ENCODE measurements around the gene MAP2K2.
"Not testable (repeated sequence)": the region's sequence is repeated elsewhere in the genome, so short reads cannot be mapped to it uniquely, and the experiment has no call there.

The MAP2K2 gene

GRCh38 chr19:4136680-4137088 is 12.8 kb upstream of the MAP2K2 start:
- no peak overlapping the region for H3K4me3 ChIP-seq (ENCODE audit: low read length in 2 of 2)
- no CpG with 5 or more reads among the region's 8 CpGs for WGBS, 2 donors (ENCODE audit: extremely low coverage in 2 of 2, insufficient read length in 2 of 2, insufficient replicate concordance in 1 of 2)

GRCh38 chr19:4135386-4135785 is 11.5 kb upstream of the MAP2K2 start:
- H3K4me1 ChIP-seq (ENCODE audit: control insufficient read depth in 2 of 2, insufficient read depth in 1 of 2, low read depth in 1 of 2, low read length in 2 of 2); H3K23ac ChIP-seq (ENCODE audit: low read depth, low read length, poor library complexity); H2BK15ac ChIP-seq (ENCODE audit: low read length); H2BK120ac ChIP-seq (ENCODE audit: low read depth, low read length); H3K4me2 ChIP-seq (ENCODE audit: insufficient read depth, low read length, poor library complexity, severe bottlenecking); H4K91ac ChIP-seq (ENCODE audit: low read depth, low read length, poor library complexity); H3K79me1 ChIP-seq (ENCODE audit: low read depth, low read length); H3K18ac ChIP-seq (ENCODE audit: low read length); H2BK5ac ChIP-seq (ENCODE audit: low read length); H4K8ac ChIP-seq (ENCODE audit: low read depth, low read length); H2BK12ac ChIP-seq (ENCODE audit: low read length); H3K9me3 ChIP-seq (replicated peaks in 1 of 2; ENCODE audit: control insufficient read depth in 2 of 2, insufficient read depth in 1 of 2, low read depth in 1 of 2, low read length in 2 of 2); H3K4me3 ChIP-seq (ENCODE audit: low read length in 2 of 2); H3K4ac ChIP-seq (ENCODE audit: low read length); DNase-seq (ENCODE audit: low spot score); H2AFZ ChIP-seq (ENCODE audit: low read length); H2AK5ac ChIP-seq (ENCODE audit: low read depth, low read length); H3K14ac ChIP-seq (ENCODE audit: low read length); H3K36me3 ChIP-seq (replicated peaks in 1 of 2; ENCODE audit: control insufficient read depth in 2 of 2, insufficient read depth in 2 of 2, low read length in 2 of 2); H3K27me3 ChIP-seq (ENCODE audit: control insufficient read depth in 3 of 3, insufficient read depth in 3 of 3, low read depth in 1 of 3, low read length in 3 of 3); H3K27ac ChIP-seq (replicated peaks; ENCODE audit: low read length); H3K9ac ChIP-seq (ENCODE audit: low read depth, low read length, poor library complexity): not testable (repeated sequence)
- no CpG with 5 or more reads among the region's 9 CpGs for WGBS, 2 donors (ENCODE audit: extremely low coverage in 2 of 2, insufficient read length in 2 of 2, insufficient replicate concordance in 1 of 2)

More at GRCh38 chr19:4136680-4137088, 12.8 kb upstream of the MAP2K2 start:
- no peak overlapping the region for H3K4ac ChIP-seq (ENCODE audit: low read length)
- no peak overlapping the region for H2BK12ac ChIP-seq (ENCODE audit: low read length)
- no peak overlapping the region for H2AK5ac ChIP-seq (ENCODE audit: low read depth, low read length)
- H3K18ac ChIP-seq (ENCODE audit: low read length), result no peak overlapping the region
- H2AFZ ChIP-seq (ENCODE audit: low read length), result no peak overlapping the region
- H2BK120ac ChIP-seq (ENCODE audit: low read depth, low read length), result no peak overlapping the region
- no peak overlapping the region for H2BK15ac ChIP-seq (ENCODE audit: low read length)
- no peak for DNase-seq (ENCODE audit: low spot score)
- H2BK5ac ChIP-seq (ENCODE audit: low read length), result no peak overlapping the region
- H4K8ac ChIP-seq (ENCODE audit: low read depth, low read length), result no peak overlapping the region
- no peaks in the 10 kb centered on the region for H3K27me3 ChIP-seq (ENCODE audit: control insufficient read depth in 3 of 3, insufficient read depth in 3 of 3, low read depth in 1 of 3, low read length in 3 of 3)
- H3K9ac ChIP-seq (ENCODE audit: low read depth, low read length, poor library complexity), result no peak overlapping the region
- no peaks in the 10 kb centered on the region for H3K79me1 ChIP-seq (ENCODE audit: low read depth, low read length)
- H3K27ac ChIP-seq (replicated peaks; ENCODE audit: low read length), result no peak overlapping the region
- no peaks in the 10 kb centered on the region for H3K4me1 ChIP-seq (ENCODE audit: control insufficient read depth in 2 of 2, insufficient read depth in 1 of 2, low read depth in 1 of 2, low read length in 2 of 2)
- no peaks in the 10 kb centered on the region for H3K36me3 ChIP-seq (replicated peaks in 1 of 2; ENCODE audit: control insufficient read depth in 2 of 2, insufficient read depth in 2 of 2, low read length in 2 of 2)
- H3K23ac ChIP-seq (ENCODE audit: low read depth, low read length, poor library complexity), result no peak overlapping the region
- H3K9me3 ChIP-seq (replicated peaks in 1 of 2; ENCODE audit: control insufficient read depth in 2 of 2, insufficient read depth in 1 of 2, low read depth in 1 of 2, low read length in 2 of 2), result no peaks in the 10 kb centered on the region
- H3K4me2 ChIP-seq (ENCODE audit: insufficient read depth, low read length, poor library complexity, severe bottlenecking), result no peak overlapping the region
- no peak overlapping the region for H4K91ac ChIP-seq (ENCODE audit: low read depth, low read length, poor library complexity)
- no peak overlapping the region for H3K14ac ChIP-seq (ENCODE audit: low read length)

- no CpG with 5 or more reads among the region's 6 CpGs for WGBS, 2 donors (ENCODE audit: extremely low coverage in 2 of 2, insufficient read length in 2 of 2, insufficient replicate concordance in 1 of 2)
- H3K79me1 ChIP-seq (ENCODE audit: low read depth, low read length), result no peaks in the 10 kb centered on the region
- no peak overlapping the region for H3K27ac ChIP-seq (replicated peaks; ENCODE audit: low read length)
Measured at GRCh38 chr19:4134351-4134750, 10.4 kb upstream of the MAP2K2 start.

GRCh38 chr19:4130744-4131438 is 7.0 kb upstream of the MAP2K2 start:
- no peak overlapping the region for H3K27ac ChIP-seq (replicated peaks; ENCODE audit: low read length)

More at GRCh38 chr19:4134351-4134750, 10.4 kb upstream of the MAP2K2 start:
- Histone ChIP-seq H3K18ac (ENCODE audit: low read length) (no peak overlapping the region), H2AK5ac (ENCODE audit: low read depth, low read length) (no peak overlapping the region), H3K9me3 (replicated peaks in 1 of 2; ENCODE audit: control insufficient read depth in 2 of 2, insufficient read depth in 1 of 2, low read depth in 1 of 2, low read length in 2 of 2) (no peaks in the 10 kb centered on the region), H2BK5ac (ENCODE audit: low read length) (no peak overlapping the region), H4K8ac (ENCODE audit: low read depth, low read length) (no peak overlapping the region), H3K4me3 (ENCODE audit: low read length in 2 of 2) (no peak overlapping the region), H3K4me2 (ENCODE audit: insufficient read depth, low read length, poor library complexity, severe bottlenecking) (no peak overlapping the region), H3K9ac (ENCODE audit: low read depth, low read length, poor library complexity) (no peak overlapping the region), H2BK120ac (ENCODE audit: low read depth, low read length) (no peak overlapping the region), H3K4me1 (ENCODE audit: control insufficient read depth in 2 of 2, insufficient read depth in 1 of 2, low read depth in 1 of 2, low read length in 2 of 2) (peaks cover 0 to 3% of the 10 kb centered on the region in 2 donors), H3K14ac (ENCODE audit: low read length) (no peak overlapping the region), H3K23ac (ENCODE audit: low read depth, low read length, poor library complexity) (no peak overlapping the region), H2AFZ (ENCODE audit: low read length) (peak overlapping the region; percentile 19), H2BK15ac (ENCODE audit: low read length) (no peak overlapping the region), H4K91ac (ENCODE audit: low read depth, low read length, poor library complexity) (no peak overlapping the region), H3K4ac (ENCODE audit: low read length) (no peak overlapping the region), H3K27me3 (ENCODE audit: control insufficient read depth in 3 of 3, insufficient read depth in 3 of 3, low read depth in 1 of 3, low read length in 3 of 3) (no peaks in the 10 kb centered on the region), H3K36me3 (replicated peaks in 1 of 2; ENCODE audit: control insufficient read depth in 2 of 2, insufficient read depth in 2 of 2, low read length in 2 of 2) (no peaks in the 10 kb centered on the region), H2BK12ac (ENCODE audit: low read length) (no peak overlapping the region)
- DNase-seq (ENCODE audit: low spot score), result no peak

More at GRCh38 chr19:4130744-4131438, 7.0 kb upstream of the MAP2K2 start:
- H3K4me3 ChIP-seq (ENCODE audit: low read length in 2 of 2), result no peak overlapping the region
- H3K27me3 ChIP-seq (ENCODE audit: control insufficient read depth in 3 of 3, insufficient read depth in 3 of 3, low read depth in 1 of 3, low read length in 3 of 3), result no peaks in the 10 kb centered on the region
- no peak overlapping the region for H2AK5ac ChIP-seq (ENCODE audit: low read depth, low read length)
- H2BK12ac ChIP-seq (ENCODE audit: low read length), result no peak overlapping the region
- H3K36me3 ChIP-seq (replicated peaks in 1 of 2; ENCODE audit: control insufficient read depth in 2 of 2, insufficient read depth in 2 of 2, low read length in 2 of 2), result no peaks in the 10 kb centered on the region
- no peaks in the 10 kb centered on the region for H3K9me3 ChIP-seq (replicated peaks in 1 of 2; ENCODE audit: control insufficient read depth in 2 of 2, insufficient read depth in 1 of 2, low read depth in 1 of 2, low read length in 2 of 2)
- H3K9ac ChIP-seq (ENCODE audit: low read depth, low read length, poor library complexity), result no peak overlapping the region
- no peak overlapping the region for H2BK15ac ChIP-seq (ENCODE audit: low read length)
- H4K91ac ChIP-seq (ENCODE audit: low read depth, low read length, poor library complexity), result no peak overlapping the region
- H2BK5ac ChIP-seq (ENCODE audit: low read length), result no peak overlapping the region
- H3K4ac ChIP-seq (ENCODE audit: low read length), result no peak overlapping the region
- H3K23ac ChIP-seq (ENCODE audit: low read depth, low read length, poor library complexity), result no peak overlapping the region
- peak overlapping the region; percentile 61 for H2AFZ ChIP-seq (ENCODE audit: low read length)
- no CpG with 5 or more reads among the region's 8 CpGs for WGBS, 2 donors (ENCODE audit: extremely low coverage in 2 of 2, insufficient read length in 2 of 2, insufficient replicate concordance in 1 of 2)
- no peak for DNase-seq (ENCODE audit: low spot score)
- no peak overlapping the region for H3K4me2 ChIP-seq (ENCODE audit: insufficient read depth, low read length, poor library complexity, severe bottlenecking)
- no peak overlapping the region for H2BK120ac ChIP-seq (ENCODE audit: low read depth, low read length)
- H3K14ac ChIP-seq (ENCODE audit: low read length), result no peak overlapping the region
- no peak overlapping the region for H3K18ac ChIP-seq (ENCODE audit: low read length)
- H3K79me1 ChIP-seq (ENCODE audit: low read depth, low read length), result no peaks in the 10 kb centered on the region
- H4K8ac ChIP-seq (ENCODE audit: low read depth, low read length), result no peak overlapping the region
- peaks cover 0 to 3% of the 10 kb centered on the region in 2 donors for H3K4me1 ChIP-seq (ENCODE audit: control insufficient read depth in 2 of 2, insufficient read depth in 1 of 2, low read depth in 1 of 2, low read length in 2 of 2)

Measured in neuronal stem cell (in vitro differentiated cells).